Parathyroid adenoma (tissue), 2 donors: ENCODE measurements around the gene SOBP.
A peak's percentile ranks its signal among the peaks of the same experiment; 100 is the strongest.

Source experiments
- H2AFZ ChIP-seq: fragments of 300-600 bp; sonication (generic); one replicate; pipeline ENCODE4 v1.7.0; 2017; ENCODE audit warnings: antibody characterized with exemption, mild to moderate bottlenecking
- H3K27ac ChIP-seq: fragments of 300-600 bp; sonication (generic); one replicate; pipeline ENCODE4 v1.7.0; 2017
- H3K27me3 ChIP-seq: fragments of 300-600 bp; sonication (generic); one replicate; pipeline ENCODE4 v1.7.0; 2017; ENCODE audit warnings: low read length; ENCODE audit not compliant: control insufficient read depth, insufficient read depth
- H3K36me3 ChIP-seq: fragments of 300-600 bp; sonication (generic); one replicate; pipeline ENCODE4 v1.7.0; 2017; ENCODE audit warnings: low read length; ENCODE audit not compliant: control insufficient read depth, insufficient read depth
- H3K4me1 ChIP-seq: fragments of 300-600 bp; sonication (generic); one replicate; pipeline ENCODE4 v1.7.0; 2017; ENCODE audit warnings: control low read depth
- H3K4me2 ChIP-seq: fragments of 300-600 bp; sonication (generic); one replicate; pipeline ENCODE4 v1.7.0; 2017; ENCODE audit warnings: low read length
- H3K4me3 ChIP-seq: fragments of 300-600 bp; sonication (generic); one replicate; pipeline ENCODE4 v1.7.0; 2017; ENCODE audit warnings: low read depth, low read length
- H3K79me2 ChIP-seq: fragments of 300-600 bp; sonication (generic); one replicate; pipeline ENCODE4 v1.7.0; 2017; ENCODE audit warnings: control low read depth
- H3K9ac ChIP-seq: fragments of 300-600 bp; sonication (generic); one replicate; pipeline ENCODE4 v1.7.0; 2017; ENCODE audit warnings: mild to moderate bottlenecking
- H3K9me3 ChIP-seq: fragments of 300-600 bp; sonication (generic); one replicate; pipeline ENCODE4 v1.7.0; 2017; ENCODE audit warnings: low read length; ENCODE audit not compliant: control insufficient read depth
- TF ChIP-seq, protein P1 (sequence below): fragments of 300-600 bp; sonication (generic); IDR thresholded peaks from one replicate; pipeline ENCODE4 v1.7.0; 2017; ENCODE audit warnings: antibody characterized with exemption, mild to moderate bottlenecking
- donor health status: primary hyperparathyroidism.

Gene SOBP

DNA sequence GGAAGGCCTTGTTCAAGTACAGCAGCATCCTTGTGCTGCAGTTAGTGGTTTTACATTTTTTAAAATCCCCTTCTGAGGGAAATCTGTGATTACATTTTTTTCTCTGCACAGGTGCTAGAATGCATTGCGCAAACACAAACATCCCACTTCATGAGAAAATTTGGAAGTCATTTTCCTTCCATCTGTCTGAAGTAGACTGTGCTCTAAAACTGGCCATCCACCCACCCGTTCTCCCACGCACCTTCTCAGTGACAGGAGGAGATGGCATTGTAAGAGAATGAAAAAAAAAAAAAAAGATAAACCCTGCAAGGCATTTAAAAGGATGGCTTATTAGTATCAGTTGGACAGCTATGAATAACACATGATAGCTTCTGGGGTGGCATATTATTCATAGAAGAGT is 65.0 kb downstream of the SOBP start:
- H3K9ac ChIP-seq = no peak overlapping the region
- no peak overlapping the region for H2AFZ ChIP-seq
- H3K27me3 ChIP-seq = no peaks in the 10 kb centered on the region
- no peaks in the 10 kb centered on the region for H3K9me3 ChIP-seq
- H3K79me2 ChIP-seq = peaks cover 8% of the 10 kb centered on the region
- no peak overlapping the region for H3K27ac ChIP-seq
- H3K4me2 ChIP-seq = no peak overlapping the region
- no peaks in the 10 kb centered on the region for H3K36me3 ChIP-seq
- no peak overlapping the region for H3K4me3 ChIP-seq
- H3K4me1 ChIP-seq = peaks cover 10% of the 10 kb centered on the region
- TF ChIP-seq, protein P1, sequence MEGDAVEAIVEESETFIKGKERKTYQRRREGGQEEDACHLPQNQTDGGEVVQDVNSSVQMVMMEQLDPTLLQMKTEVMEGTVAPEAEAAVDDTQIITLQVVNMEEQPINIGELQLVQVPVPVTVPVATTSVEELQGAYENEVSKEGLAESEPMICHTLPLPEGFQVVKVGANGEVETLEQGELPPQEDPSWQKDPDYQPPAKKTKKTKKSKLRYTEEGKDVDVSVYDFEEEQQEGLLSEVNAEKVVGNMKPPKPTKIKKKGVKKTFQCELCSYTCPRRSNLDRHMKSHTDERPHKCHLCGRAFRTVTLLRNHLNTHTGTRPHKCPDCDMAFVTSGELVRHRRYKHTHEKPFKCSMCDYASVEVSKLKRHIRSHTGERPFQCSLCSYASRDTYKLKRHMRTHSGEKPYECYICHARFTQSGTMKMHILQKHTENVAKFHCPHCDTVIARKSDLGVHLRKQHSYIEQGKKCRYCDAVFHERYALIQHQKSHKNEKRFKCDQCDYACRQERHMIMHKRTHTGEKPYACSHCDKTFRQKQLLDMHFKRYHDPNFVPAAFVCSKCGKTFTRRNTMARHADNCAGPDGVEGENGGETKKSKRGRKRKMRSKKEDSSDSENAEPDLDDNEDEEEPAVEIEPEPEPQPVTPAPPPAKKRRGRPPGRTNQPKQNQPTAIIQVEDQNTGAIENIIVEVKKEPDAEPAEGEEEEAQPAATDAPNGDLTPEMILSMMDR = no peak

DNA sequence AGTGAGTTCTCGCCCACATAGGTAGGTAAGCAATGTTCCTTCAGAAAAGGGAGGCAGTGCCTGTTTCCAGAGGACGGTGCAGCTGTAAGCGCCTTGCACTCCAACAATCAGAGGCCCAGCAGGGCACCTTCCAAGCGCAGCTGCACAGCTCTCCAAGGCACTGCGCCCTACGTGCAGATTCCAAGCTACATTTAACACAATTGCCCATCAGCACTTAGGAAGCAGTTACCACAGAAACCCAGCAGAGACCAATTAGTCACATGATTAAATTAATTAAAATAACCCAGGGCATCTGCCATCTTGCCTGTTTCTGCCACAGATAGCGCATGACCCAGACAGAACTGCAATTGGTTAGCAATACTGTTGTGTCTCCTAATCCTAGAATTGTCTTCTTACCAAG is 65.5 kb downstream of the SOBP start:
- H3K4me3 ChIP-seq = no peak overlapping the region
- peaks cover 8% of the 10 kb centered on the region for H3K79me2 ChIP-seq

DNA sequence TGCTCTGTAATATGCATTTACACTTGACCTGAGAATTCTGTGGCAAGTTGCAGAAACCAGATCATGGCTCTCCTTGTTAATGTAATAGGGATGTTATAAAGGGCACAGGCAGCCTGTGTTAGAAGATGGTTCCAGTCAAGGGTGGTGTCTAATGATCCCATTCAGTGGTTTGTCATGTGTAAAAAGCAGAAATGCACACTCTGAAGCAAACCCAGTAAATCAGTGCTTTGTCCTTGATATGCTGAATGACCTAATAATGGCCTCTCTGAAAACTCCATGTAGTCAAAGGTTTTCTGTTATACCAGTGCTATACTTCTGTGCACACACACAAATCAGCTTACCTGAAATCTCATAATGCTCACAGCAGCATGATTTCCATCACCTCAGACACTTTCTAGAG is 66.2 kb downstream of the SOBP start:
- Histone ChIP-seq H3K36me3 (no peaks in the 10 kb centered on the region), H2AFZ (no peak overlapping the region), H3K79me2 (peaks cover 8% of the 10 kb centered on the region), H3K9ac (no peak overlapping the region), H3K27ac (no peak overlapping the region), H3K27me3 (no peaks in the 10 kb centered on the region), H3K4me2 (no peak overlapping the region), H3K9me3 (no peaks in the 10 kb centered on the region), H3K4me3 (no peak overlapping the region), H3K4me1 (peaks cover 6% of the 10 kb centered on the region)
- TF ChIP-seq, protein P1 = no peak

More for the DNA sequence above, 65.5 kb downstream of the SOBP start:
- TF ChIP-seq, protein P1 = no peak
- H3K9me3 ChIP-seq = no peaks in the 10 kb centered on the region
- H3K4me2 ChIP-seq = no peak overlapping the region
- H3K27ac ChIP-seq = no peak overlapping the region
- no peak overlapping the region for H3K9ac ChIP-seq
- H2AFZ ChIP-seq = no peak overlapping the region
- peaks cover 6% of the 10 kb centered on the region for H3K4me1 ChIP-seq
- no peaks in the 10 kb centered on the region for H3K36me3 ChIP-seq
- H3K27me3 ChIP-seq = no peaks in the 10 kb centered on the region

DNA sequence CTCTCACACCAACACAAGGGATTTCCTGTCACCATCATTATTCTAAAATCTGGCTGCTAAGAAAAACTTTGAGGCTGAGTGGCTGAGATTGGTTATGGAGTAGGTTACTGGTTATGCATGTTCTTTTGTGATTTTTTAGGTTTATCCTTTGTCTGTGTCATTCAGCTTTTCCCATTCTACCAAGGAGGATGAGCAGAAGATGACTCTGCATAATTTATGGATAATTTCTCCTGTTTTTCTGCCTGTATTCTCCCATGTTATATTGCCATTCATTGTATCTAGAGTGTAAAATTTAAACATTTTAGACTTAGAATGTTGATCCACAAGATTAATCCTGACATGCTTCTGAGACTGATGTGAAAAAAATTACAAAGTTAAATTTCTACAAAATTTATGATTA is 67.8 kb downstream of the SOBP start:
- Histone ChIP-seq H3K36me3 (no peaks in the 10 kb centered on the region), H3K4me1 (peaks cover 6% of the 10 kb centered on the region), H3K4me2 (no peak overlapping the region), H3K79me2 (peaks cover 8% of the 10 kb centered on the region), H3K4me3 (no peak overlapping the region), H3K27me3 (no peaks in the 10 kb centered on the region), H3K9ac (no peak overlapping the region), H2AFZ (no peak overlapping the region), H3K9me3 (no peaks in the 10 kb centered on the region), H3K27ac (no peak overlapping the region)
- TF ChIP-seq, protein P1 = no peak

DNA sequence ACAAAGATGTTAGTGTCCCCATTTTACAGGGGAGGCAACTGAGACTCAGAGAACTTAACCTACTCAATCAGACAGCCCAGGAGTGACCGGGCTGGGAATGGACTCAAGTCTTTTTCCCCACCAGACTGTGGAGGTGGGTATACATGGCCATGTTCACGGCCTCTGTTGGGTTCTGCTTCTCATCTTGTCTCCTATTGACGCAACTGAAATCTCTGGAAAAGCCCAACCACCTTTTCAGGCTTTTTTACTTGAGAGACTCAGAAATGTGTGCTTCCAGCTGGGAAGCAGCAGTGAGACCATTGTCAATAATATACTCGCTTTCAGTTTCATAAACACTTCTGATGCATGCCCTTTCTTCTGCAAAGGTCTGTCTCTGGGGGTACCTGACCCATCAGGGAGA is 70.7 kb downstream of the SOBP start:
- Histone ChIP-seq H3K27me3 (no peaks in the 10 kb centered on the region), H3K4me3 (no peak overlapping the region), H3K9ac (no peak overlapping the region), H3K4me1 (peaks cover 6% of the 10 kb centered on the region), H3K27ac (peak overlapping the region; percentile 43), H3K9me3 (no peaks in the 10 kb centered on the region), H3K4me2 (no peak overlapping the region), H3K79me2 (peaks cover 23% of the 10 kb centered on the region), H3K36me3 (no peaks in the 10 kb centered on the region), H2AFZ (peak overlapping the region; percentile 45)
- TF ChIP-seq, protein P1 = no peak
